ENCODE results near the gene CKAP2L. TPM values are rescaled to one million over a fixed set of nuclear protein-coding genes. Genes with fewer than 3 reads are reported as not detected.
A peak's percentile ranks its signal among the peaks of the same experiment; 100 is the strongest.

Gene CKAP2L
- total and polyA plus RNA-seq, 9 of the 15 experiments (the other 6 are each of a cell fraction or from before 2014, with no cell fraction given), result 10.4 to 21.9 (median 14.2) TPM

DNA sequence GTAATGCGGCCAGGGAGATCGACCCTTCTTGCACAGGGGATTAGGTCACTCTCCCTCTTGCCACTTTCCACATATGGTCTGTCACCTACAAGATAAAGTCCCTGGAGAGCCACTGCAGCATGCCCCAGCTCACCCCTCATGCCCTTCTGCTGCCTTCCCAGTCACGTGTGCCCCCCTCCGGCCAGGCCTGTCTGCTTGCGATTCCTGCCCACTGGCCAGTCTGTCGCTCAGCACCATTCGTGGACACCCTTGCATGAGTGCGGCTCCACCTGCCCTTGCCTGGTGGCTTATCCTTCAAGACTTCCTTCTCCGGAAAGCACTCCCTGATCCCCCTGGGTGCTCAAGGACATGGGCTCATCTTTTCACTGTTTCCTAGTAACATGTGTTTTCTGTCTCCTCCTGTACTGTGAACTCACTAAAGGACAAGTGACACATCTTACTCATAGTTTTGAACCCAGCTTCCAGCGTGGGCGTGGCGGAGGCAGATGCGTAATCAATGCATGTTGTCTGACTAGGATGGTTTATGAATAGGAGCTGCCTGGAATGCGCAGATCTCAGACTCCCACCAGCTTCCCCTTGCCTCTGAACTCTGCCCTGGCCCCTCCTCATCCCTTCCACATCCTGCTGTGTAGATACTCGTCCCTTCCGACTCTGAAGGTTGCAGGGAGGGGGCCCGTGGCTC lies 51.4 kb downstream of the CKAP2L start (continued):
- TF ChIP-seq, protein P1, sequence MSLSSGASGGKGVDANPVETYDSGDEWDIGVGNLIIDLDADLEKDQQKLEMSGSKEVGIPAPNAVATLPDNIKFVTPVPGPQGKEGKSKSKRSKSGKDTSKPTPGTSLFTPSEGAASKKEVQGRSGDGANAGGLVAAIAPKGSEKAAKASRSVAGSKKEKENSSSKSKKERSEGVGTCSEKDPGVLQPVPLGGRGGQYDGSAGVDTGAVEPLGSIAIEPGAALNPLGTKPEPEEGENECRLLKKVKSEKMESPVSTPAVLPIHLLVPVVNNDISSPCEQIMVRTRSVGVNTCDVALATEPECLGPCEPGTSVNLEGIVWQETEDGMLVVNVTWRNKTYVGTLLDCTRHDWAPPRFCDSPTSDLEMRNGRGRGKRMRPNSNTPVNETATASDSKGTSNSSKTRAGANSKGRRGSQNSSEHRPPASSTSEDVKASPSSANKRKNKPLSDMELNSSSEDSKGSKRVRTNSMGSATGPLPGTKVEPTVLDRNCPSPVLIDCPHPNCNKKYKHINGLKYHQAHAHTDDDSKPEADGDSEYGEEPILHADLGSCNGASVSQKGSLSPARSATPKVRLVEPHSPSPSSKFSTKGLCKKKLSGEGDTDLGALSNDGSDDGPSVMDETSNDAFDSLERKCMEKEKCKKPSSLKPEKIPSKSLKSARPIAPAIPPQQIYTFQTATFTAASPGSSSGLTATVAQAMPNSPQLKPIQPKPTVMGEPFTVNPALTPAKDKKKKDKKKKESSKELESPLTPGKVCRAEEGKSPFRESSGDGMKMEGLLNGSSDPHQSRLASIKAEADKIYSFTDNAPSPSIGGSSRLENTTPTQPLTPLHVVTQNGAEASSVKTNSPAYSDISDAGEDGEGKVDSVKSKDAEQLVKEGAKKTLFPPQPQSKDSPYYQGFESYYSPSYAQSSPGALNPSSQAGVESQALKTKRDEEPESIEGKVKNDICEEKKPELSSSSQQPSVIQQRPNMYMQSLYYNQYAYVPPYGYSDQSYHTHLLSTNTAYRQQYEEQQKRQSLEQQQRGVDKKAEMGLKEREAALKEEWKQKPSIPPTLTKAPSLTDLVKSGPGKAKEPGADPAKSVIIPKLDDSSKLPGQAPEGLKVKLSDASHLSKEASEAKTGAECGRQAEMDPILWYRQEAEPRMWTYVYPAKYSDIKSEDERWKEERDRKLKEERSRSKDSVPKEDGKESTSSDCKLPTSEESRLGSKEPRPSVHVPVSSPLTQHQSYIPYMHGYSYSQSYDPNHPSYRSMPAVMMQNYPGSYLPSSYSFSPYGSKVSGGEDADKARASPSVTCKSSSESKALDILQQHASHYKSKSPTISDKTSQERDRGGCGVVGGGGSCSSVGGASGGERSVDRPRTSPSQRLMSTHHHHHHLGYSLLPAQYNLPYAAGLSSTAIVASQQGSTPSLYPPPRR (CRISPR knock-in tag; IDR thresholded peaks at IDR 0.05; ENCODE audit: borderline replicate concordance), result no peak
- TF ChIP-seq NFXL1 (CRISPR knock-in tag; IDR thresholded peaks at IDR 0.05) (no peak), NEUROD1 (IDR thresholded peaks at IDR 0.05; ENCODE audit: borderline replicate concordance, low read depth, low read length, partially characterized antibody) (peak; percentile 48), ZNF217 (CRISPR knock-in tag; IDR thresholded peaks at IDR 0.05) (no peak), HSF4 (CRISPR knock-in tag; IDR thresholded peaks at IDR 0.05; ENCODE audit: borderline replicate concordance) (no peak), ZNF77 (CRISPR knock-in tag; IDR thresholded peaks at IDR 0.05) (no peak), RBM34 (IDR thresholded peaks at IDR 0.05; ENCODE audit: borderline replicate concordance, insufficient read depth, low read length) (no peak), MTF1 (CRISPR knock-in tag; IDR thresholded peaks at IDR 0.05; ENCODE audit: borderline replicate concordance) (no peak), ZKSCAN3 (CRISPR knock-in tag; IDR thresholded peaks at IDR 0.05) (no peak), POU5F1 (IDR thresholded peaks at IDR 0.05; ENCODE audit: borderline replicate concordance, low read depth, low read length, partially characterized antibody) (no peak)
- TF ChIP-seq, protein P2, sequence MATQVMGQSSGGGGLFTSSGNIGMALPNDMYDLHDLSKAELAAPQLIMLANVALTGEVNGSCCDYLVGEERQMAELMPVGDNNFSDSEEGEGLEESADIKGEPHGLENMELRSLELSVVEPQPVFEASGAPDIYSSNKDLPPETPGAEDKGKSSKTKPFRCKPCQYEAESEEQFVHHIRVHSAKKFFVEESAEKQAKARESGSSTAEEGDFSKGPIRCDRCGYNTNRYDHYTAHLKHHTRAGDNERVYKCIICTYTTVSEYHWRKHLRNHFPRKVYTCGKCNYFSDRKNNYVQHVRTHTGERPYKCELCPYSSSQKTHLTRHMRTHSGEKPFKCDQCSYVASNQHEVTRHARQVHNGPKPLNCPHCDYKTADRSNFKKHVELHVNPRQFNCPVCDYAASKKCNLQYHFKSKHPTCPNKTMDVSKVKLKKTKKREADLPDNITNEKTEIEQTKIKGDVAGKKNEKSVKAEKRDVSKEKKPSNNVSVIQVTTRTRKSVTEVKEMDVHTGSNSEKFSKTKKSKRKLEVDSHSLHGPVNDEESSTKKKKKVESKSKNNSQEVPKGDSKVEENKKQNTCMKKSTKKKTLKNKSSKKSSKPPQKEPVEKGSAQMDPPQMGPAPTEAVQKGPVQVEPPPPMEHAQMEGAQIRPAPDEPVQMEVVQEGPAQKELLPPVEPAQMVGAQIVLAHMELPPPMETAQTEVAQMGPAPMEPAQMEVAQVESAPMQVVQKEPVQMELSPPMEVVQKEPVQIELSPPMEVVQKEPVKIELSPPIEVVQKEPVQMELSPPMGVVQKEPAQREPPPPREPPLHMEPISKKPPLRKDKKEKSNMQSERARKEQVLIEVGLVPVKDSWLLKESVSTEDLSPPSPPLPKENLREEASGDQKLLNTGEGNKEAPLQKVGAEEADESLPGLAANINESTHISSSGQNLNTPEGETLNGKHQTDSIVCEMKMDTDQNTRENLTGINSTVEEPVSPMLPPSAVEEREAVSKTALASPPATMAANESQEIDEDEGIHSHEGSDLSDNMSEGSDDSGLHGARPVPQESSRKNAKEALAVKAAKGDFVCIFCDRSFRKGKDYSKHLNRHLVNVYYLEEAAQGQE (IDR thresholded peaks at IDR 0.05; ENCODE audit: borderline replicate concordance), result 0 out of 2 replicates have a peak, but pooled peaks have one; percentile 7
- TF ChIP-seq, protein P2 (CRISPR knock-in tag; IDR thresholded peaks at IDR 0.05; ENCODE audit: low read depth), result no peak
- TF ChIP-seq, protein P3, sequence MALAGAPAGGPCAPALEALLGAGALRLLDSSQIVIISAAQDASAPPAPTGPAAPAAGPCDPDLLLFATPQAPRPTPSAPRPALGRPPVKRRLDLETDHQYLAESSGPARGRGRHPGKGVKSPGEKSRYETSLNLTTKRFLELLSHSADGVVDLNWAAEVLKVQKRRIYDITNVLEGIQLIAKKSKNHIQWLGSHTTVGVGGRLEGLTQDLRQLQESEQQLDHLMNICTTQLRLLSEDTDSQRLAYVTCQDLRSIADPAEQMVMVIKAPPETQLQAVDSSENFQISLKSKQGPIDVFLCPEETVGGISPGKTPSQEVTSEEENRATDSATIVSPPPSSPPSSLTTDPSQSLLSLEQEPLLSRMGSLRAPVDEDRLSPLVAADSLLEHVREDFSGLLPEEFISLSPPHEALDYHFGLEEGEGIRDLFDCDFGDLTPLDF (CRISPR knock-in tag; IDR thresholded peaks at IDR 0.05), result no peak
